Skeletal muscle satellite cell (primary cell): ENCODE data around the gene BICDL1.

Source experiments
- H3K27me3 ChIP-seq: 2 replicates; pipeline ENCODE4 v1.7.0; 2013; ENCODE audit warnings: low read length; ENCODE audit not compliant: control insufficient read depth, insufficient read depth
- H3K36me3 ChIP-seq: 2 replicates; pipeline ENCODE4 v1.7.0; 2013; ENCODE audit warnings: mild to moderate bottlenecking, control low read depth, low read length; ENCODE audit not compliant: insufficient read depth
- H3K4me1 ChIP-seq: 2 replicates; pipeline ENCODE4 v1.7.0; 2013; ENCODE audit warnings: low read length; ENCODE audit not compliant: control insufficient read depth, insufficient read depth
- H3K4me2 ChIP-seq: 2 replicates; pipeline ENCODE4 v1.7.0; 2013; ENCODE audit warnings: mild to moderate bottlenecking, low read length
- H3K4me3 ChIP-seq: 2 replicates; pipeline ENCODE4 v1.7.0; 2013; ENCODE audit warnings: low read length
- H3K9ac ChIP-seq: 2 replicates; pipeline ENCODE4 v1.7.0; 2013; ENCODE audit warnings: mild to moderate bottlenecking, low read depth, low read length, moderate library complexity
- H3K9me3 ChIP-seq: replicated peaks from 2 replicates; pipeline ENCODE4 v1.7.0; 2013; ENCODE audit warnings: mild to moderate bottlenecking, control low read depth, low read length

The BICDL1 gene

GRCh38 chr12:120090626-120091295, 101.7 kb downstream of the BICDL1 start:
- Histone ChIP-seq H3K4me1 (peaks cover 10% of the 10 kb centered on the region), H3K9me3 (no peaks in the 10 kb centered on the region), H3K9ac (no peak overlapping the region), H3K4me3 (no peak overlapping the region), H3K4me2 (no peak overlapping the region), H3K36me3 (peaks cover 30% of the 10 kb centered on the region), H3K27me3 (no peaks in the 10 kb centered on the region)

DNA sequence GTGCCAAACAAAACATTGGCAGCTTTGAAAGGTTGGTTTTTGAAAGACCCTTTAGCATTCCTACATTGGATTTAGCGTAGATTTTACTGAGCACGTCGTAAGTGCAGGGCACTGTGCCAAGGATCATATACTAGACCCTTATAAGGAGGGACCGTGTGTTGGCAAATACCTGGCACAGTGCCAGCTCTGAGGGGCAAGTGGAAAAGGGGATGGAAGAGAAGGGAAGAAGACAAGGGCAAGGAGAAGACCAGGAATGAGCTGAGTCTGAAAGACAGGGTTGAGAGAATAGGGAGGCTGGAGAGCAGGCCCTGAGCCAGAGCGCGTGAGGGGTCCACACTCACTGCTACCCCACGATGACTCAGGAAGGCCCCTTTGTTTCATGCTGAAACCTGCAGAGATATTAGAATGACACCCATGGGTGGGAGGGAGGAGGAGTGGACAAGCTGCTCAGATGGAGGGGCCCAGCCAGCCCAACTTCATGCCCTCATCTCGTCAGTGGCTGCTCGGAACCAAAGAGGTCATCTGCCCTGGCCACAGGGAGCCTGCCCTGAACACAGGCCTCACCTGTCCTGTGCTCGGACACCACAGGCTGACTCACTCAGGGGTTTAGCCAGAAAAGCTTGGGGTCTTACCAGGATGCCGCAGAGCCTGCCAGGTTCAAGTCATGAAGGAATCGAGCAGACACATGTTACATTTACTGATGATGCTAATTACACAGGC, 102.5 kb downstream of the BICDL1 start:
- Histone ChIP-seq H3K9ac (no peak overlapping the region), H3K36me3 (peaks cover 36% of the 10 kb centered on the region), H3K4me3 (no peak overlapping the region), H3K4me2 (no peak overlapping the region), H3K9me3 (no peaks in the 10 kb centered on the region), H3K27me3 (no peaks in the 10 kb centered on the region), H3K4me1 (peaks cover 7% of the 10 kb centered on the region)

DNA sequence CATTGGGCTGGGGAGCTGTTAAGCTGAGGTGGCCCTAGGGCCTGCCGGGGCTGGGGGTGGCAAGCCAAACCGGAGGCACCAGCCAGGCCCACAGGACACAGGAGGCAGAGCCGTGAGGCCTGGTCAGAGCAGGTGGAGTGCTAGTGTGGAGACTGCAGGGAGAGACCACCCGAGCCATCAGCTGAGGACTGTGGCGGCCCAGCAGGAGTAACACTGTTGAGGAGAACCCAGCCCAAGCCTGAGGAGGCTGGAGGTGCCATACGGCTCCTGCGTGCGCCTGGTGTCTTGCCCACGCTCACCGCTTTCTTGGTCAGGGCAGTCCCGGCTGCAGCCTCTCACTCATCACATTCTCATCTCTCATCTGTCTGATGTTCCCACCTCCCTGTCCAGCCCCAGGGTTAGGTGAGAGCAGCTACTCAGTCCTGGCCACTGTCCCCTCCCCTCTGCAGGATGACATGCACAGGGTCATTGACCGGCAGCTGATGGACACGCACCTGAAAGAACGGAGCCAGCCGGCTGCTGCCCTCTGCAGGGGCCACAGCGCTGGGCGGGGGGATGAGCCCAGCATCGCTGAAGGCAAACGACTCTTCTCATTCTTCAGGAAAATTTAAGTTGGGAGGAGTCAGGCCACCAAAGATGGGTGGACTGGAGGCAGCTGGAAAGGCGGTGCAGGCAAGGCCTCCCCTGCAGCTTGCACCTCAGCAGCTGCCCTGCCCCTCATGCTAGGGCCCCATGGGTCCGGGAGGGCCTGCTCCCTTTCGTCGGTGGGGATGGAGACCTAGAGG, 103.7 kb downstream of the BICDL1 start:
- Histone ChIP-seq H3K36me3 (peaks cover 44% of the 10 kb centered on the region), H3K9me3 (no peaks in the 10 kb centered on the region), H3K4me1 (no peaks in the 10 kb centered on the region), H3K9ac (no peak overlapping the region), H3K4me3 (no peak overlapping the region), H3K4me2 (no peak overlapping the region), H3K27me3 (no peaks in the 10 kb centered on the region)

GRCh38 chr12:120093336-120093591, 104.2 kb downstream of the BICDL1 start:
- no peaks in the 10 kb centered on the region for H3K4me1 ChIP-seq
- H3K4me2 ChIP-seq, result no peak overlapping the region

GRCh38 chr12:120093592-120094355, 104.7 kb downstream of the BICDL1 start:
- H3K9ac ChIP-seq, result no peak overlapping the region
- no peaks in the 10 kb centered on the region for H3K27me3 ChIP-seq
- H3K4me1 ChIP-seq, result no peaks in the 10 kb centered on the region
- H3K9me3 ChIP-seq, result no peaks in the 10 kb centered on the region
- H3K4me2 ChIP-seq, result no peak overlapping the region
- peaks cover 52% of the 10 kb centered on the region for H3K36me3 ChIP-seq
- H3K4me3 ChIP-seq, result no peak overlapping the region

More at GRCh38 chr12:120093336-120093591, 104.2 kb downstream of the BICDL1 start:
- Histone ChIP-seq H3K36me3 (peaks cover 46% of the 10 kb centered on the region), H3K27me3 (no peaks in the 10 kb centered on the region), H3K9ac (no peak overlapping the region), H3K4me3 (no peak overlapping the region), H3K9me3 (no peaks in the 10 kb centered on the region)

- no peak overlapping the region for H3K4me3 ChIP-seq
- H3K4me1 ChIP-seq, result no peaks in the 10 kb centered on the region
- H3K9me3 ChIP-seq, result no peaks in the 10 kb centered on the region
- H3K27me3 ChIP-seq, result no peaks in the 10 kb centered on the region
- peaks cover 58% of the 10 kb centered on the region for H3K36me3 ChIP-seq
- H3K4me2 ChIP-seq, result no peak overlapping the region
- H3K9ac ChIP-seq, result no peak overlapping the region
Measured at GRCh38 chr12:120094485-120094884, 105.4 kb downstream of the BICDL1 start.

DNA sequence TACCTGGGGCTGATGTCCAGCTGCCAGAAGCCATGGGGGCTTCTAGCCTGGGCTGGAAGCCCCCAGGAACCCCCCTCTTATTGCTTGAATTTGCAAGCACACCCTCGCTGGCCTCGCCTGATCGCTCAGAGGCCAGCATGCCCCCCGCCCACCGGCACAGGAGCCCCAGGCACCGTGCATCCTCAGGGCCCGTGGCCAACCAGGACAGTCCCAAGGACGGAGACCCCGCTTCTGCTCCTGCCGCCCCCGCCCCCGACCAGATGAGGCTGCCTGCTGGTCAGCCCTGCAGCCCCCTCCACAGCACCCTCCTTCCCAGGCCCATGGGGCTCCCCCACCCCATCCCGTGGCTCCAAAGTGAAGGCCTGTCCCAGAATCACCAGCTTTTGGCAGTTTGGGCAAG, 106.3 kb downstream of the BICDL1 start:
- H3K27me3 ChIP-seq, result no peaks in the 10 kb centered on the region
- no peak overlapping the region for H3K9ac ChIP-seq
- peaks cover 1% of the 10 kb centered on the region for H3K4me1 ChIP-seq
- no peak overlapping the region for H3K4me3 ChIP-seq
- H3K9me3 ChIP-seq, result no peaks in the 10 kb centered on the region
- H3K4me2 ChIP-seq, result no peak overlapping the region
- peaks cover 58% of the 10 kb centered on the region for H3K36me3 ChIP-seq

DNA sequence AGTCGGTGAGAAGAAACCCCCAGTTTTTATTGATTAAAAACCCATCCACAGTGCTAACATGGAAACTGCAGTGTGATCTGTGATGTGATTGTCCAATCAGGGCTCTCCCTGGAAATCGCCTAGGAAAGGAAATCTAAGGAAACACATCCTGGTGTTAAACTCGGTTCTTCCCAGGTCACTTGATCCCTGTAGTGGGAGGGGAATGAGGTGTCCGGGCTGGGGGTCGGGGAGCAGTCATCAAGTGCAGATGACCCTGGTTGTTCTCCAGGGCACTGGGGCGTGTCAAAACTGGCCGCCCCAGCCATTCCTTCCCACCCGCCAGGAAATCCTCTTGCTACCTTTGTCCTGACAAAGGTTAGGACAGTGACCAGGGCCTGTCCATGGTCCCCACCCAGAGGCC, 106.7 kb downstream of the BICDL1 start:
- no peaks in the 10 kb centered on the region for H3K27me3 ChIP-seq
- peaks cover 58% of the 10 kb centered on the region for H3K36me3 ChIP-seq
- no peak overlapping the region for H3K9ac ChIP-seq
- H3K9me3 ChIP-seq, result no peaks in the 10 kb centered on the region
- peaks cover 5% of the 10 kb centered on the region for H3K4me1 ChIP-seq
- H3K4me2 ChIP-seq, result no peak overlapping the region
- H3K4me3 ChIP-seq, result no peak overlapping the region

GRCh38 chr12:120096671-120097202, 107.7 kb downstream of the BICDL1 start:
- no peak overlapping the region for H3K9ac ChIP-seq
- H3K4me2 ChIP-seq, result no peak overlapping the region
- no peaks in the 10 kb centered on the region for H3K9me3 ChIP-seq
- peaks cover 54% of the 10 kb centered on the region for H3K36me3 ChIP-seq
- H3K4me3 ChIP-seq, result no peak overlapping the region
- no peaks in the 10 kb centered on the region for H3K27me3 ChIP-seq
- peaks cover 15% of the 10 kb centered on the region for H3K4me1 ChIP-seq

GRCh38 chr12:120098756-120099470, 109.9 kb downstream of the BICDL1 start:
- Histone ChIP-seq H3K4me3 (no peak overlapping the region), H3K36me3 (peaks cover 53% of the 10 kb centered on the region)

More at GRCh38 chr12:120098756-120099470, 109.9 kb downstream of the BICDL1 start:
- H3K27me3 ChIP-seq, result no peaks in the 10 kb centered on the region
- H3K9ac ChIP-seq, result no peak overlapping the region
- no peak overlapping the region for H3K4me2 ChIP-seq
- peaks cover 15% of the 10 kb centered on the region for H3K4me1 ChIP-seq
- no peaks in the 10 kb centered on the region for H3K9me3 ChIP-seq
